ENCODE results near the gene KLRB1.
"Not testable (repeated sequence)": the region's sequence is repeated elsewhere in the genome, so short reads cannot be mapped to it uniquely, and the experiment has no call there.

DNA sequence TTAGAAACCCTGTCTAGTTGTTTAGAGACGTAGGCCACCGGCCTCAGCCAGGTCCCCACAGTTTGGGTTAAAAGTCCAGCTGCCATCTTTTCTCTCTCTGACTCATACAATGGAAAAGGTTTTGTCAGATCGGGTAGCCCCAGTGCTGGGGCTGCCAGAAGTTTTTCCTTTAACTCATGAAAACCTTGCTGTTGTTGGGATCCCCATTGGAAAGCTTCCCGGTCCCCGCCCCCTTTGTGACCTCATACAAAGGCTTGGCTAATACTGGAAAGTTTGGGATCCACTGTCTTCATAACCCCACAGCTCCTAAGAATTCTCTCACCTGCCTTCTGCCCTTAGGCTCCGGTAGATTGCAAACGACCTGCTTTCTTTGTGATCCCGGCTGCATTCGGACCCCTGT is 40.6 kb downstream of the KLRB1 start:
- TF ChIP-seq SP1 (IDR thresholded peaks at IDR 0.05); ELF4 (IDR thresholded peaks at IDR 0.05); BHLHE40 (IDR thresholded peaks at IDR 0.05; ENCODE audit: borderline replicate concordance); SUZ12 (IDR thresholded peaks at IDR 0.05); FOXM1 (IDR thresholded peaks at IDR 0.05; ENCODE audit: borderline replicate concordance); NFRKB (IDR thresholded peaks at IDR 0.05); LEF1 (IDR thresholded peaks at IDR 0.05; ENCODE audit: borderline replicate concordance); ZNF384 (IDR thresholded peaks at IDR 0.05): not testable (repeated sequence)

All from HEK293T (cell line).